DMS153 treated with DMSO at 0.1 percent for 48 hours (cell line): ENCODE data around the gene COL16A1.
A peak's percentile ranks its signal among the peaks of the same experiment; 100 is the strongest.
"Not testable (repeated sequence)": the region's sequence is repeated elsewhere in the genome, so short reads cannot be mapped to it uniquely, and the experiment has no call there.

Experiments used
- DNase-seq: peaks from one replicate; lab custom pipeline; 2025; ENCODE audit not compliant: unreplicated experiment; lab: John Stamatoyannopoulos, UW

COL16A1 gene

DNA sequence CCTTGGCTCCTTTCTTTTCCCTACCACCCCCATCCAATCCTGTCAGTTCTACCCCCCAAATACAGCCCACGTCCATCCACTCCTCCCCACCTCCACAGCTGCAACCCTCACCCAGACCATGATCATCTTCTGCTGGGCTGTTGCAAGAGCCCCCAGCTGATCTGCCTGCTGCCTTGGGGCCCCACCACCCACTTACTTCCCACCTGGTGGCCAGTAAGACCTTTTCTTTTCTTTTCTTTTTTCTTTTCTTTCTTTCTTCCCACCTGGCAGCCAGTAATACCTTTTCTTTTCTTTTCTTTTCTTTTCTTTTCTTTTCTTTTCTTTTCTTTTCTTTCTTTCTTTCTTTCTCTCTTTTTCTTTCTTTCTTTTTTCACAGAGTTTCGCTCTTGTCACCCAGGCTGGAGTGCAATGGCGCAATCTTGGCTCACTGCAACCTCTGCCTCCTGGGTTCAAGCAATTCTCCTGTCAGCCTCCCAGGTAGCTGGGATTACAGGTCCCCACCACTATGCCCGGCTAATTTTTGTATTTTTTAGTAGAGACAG is 3.3 kb upstream of the COL16A1 start:
- DNase-seq: not testable (repeated sequence)

DNA sequence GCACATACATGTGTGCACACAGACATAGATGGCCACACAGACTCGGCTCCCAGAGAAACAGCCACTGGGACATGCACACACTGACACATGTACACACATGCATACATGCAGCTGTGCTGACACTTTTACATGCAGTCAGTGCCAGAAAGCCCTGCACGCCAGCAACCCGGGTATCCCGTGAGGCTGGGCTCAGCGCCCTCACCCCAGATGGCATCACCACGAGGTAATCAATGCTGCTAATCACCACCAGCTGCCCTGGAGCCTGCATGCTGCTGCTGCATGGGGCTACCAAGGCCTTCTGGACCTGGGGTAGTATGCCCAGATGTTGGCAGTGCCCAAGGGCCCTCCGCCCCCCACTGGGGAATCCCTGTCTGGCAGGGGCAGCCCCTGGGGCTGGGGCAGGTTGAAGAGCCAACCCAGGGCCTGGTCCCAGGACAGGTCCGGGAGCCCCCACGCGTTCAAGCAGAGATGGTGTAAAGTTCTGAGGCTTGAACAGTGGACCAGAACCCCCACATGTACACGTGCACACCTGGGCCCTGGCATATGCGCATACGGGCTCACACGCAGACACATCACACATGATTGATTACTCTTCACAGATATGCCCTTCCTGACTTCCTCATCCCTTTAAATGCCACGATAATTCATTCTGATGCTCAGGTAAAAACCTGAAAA is 2.7 kb upstream of the COL16A1 start:
- no peak for DNase-seq

- DNase-seq: peak; percentile 72
Observed at GRCh38 chr1:31705080-31705866, 1.5 kb upstream of the COL16A1 start.

- DNase-seq: peak; percentile 88
Observed at GRCh38 chr1:31704271-31705079, 658 bp upstream of the COL16A1 start.

GRCh38 chr1:31702836-31703404 is 897 bp downstream of the COL16A1 start:
- no peak for DNase-seq

- DNase-seq: peak; percentile 67
Observed at GRCh38 chr1:31701091-31701736, 2.6 kb downstream of the COL16A1 start.

GRCh38 chr1:31700468-31701090 is 3.2 kb downstream of the COL16A1 start:
- no peak for DNase-seq

- DNase-seq: no peak
Observed at GRCh38 chr1:31699341-31699891, 4.4 kb downstream of the COL16A1 start.

GRCh38 chr1:31697369-31697984 is 6.3 kb downstream of the COL16A1 start:
- no peak for DNase-seq

DNA sequence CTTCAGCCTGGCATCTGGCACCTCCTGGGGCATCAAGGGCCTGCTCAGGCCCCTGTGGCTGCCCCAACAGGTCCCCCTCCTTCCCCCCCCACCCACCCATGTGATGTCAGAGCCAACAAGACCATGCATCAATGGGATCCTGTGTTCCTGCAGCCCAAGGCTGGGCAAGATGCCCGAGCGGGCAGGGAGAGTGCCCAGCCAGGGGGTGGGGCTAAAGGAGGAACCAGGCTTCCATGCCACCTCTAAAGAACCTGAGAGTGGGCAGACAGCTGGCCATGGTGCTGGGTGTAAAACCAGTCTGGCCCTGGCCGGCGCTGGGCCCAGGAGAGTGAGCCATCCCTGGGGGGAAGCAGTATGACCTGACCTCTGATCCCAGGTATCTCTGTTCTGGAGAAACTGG is 7.6 kb downstream of the COL16A1 start:
- DNase-seq: peak; percentile 32

GRCh38 chr1:31695327-31695726 is 8.5 kb downstream of the COL16A1 start:
- DNase-seq: no peak

GRCh38 chr1:31694964-31695313 is 8.9 kb downstream of the COL16A1 start:
- no peak for DNase-seq

DNA sequence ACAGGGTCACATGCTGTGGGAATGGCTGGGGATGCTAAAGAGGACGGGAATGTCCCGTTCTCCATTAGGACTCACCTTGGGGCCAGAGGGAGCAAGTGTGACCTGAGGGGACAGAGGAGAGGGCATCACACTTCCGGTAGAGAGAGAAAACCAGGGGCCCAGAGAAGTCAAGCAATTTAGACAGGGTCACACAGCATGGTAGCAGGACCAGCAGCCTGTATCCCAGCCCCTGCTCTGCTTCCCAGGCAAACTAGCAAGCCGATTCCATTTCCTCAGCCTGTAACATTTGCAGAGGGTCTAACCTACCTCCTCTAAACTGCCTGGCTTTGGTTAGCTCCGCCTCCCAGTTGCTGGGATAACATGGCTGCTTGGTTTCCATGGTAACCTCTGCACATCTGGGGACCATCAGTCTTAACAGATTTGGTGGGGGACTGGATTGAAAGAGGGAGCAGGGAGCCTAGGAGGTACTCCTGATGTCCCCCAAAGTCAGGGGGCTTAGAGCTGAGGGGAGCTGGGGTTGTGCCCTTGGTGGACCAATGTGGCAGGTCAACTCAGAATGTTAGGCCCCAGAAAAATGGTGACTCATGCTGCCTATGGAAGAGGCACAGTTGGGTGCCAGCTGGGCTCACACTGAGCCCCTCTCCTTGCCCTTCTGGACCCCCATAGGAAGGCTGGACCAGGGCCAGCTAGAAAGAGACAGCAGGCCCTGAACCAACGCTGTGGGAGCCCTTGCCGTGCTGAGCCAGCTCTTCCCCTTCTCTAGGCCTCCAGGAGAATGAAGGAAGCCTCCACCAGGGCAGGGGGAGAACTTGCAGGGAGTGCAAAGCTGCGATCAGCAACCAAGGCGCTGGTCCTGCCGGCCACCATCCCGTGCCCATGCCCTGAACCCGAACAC is 9.5 kb downstream of the COL16A1 start:
- no peak for DNase-seq

GRCh38 chr1:31693231-31693630 is 10.6 kb downstream of the COL16A1 start:
- no peak for DNase-seq

- DNase-seq: no peak
Observed at GRCh38 chr1:31691951-31692350, 11.9 kb downstream of the COL16A1 start.

- DNase-seq: no peak
Observed at GRCh38 chr1:31691446-31691845, 12.4 kb downstream of the COL16A1 start.

DNA sequence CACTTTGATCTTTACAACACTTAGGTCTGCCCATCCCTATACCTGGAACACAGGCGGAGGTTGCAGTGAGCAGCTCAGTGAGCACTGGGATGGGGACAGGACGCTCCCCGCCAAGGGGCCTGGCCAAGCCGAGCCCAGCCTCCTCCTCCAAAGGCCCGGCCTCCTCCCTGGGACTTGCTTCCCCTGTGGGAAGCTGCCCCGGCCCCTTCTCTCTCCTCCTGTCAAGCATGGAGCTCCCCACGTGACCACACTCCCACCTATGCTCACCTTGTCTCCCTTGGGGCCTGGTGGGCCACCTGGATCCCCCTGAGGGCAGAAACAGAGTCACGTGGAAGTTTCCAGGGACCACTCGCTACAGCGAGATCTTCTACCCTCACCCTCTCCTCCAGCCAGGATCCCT is 12.9 kb downstream of the COL16A1 start:
- DNase-seq: no peak

DNA sequence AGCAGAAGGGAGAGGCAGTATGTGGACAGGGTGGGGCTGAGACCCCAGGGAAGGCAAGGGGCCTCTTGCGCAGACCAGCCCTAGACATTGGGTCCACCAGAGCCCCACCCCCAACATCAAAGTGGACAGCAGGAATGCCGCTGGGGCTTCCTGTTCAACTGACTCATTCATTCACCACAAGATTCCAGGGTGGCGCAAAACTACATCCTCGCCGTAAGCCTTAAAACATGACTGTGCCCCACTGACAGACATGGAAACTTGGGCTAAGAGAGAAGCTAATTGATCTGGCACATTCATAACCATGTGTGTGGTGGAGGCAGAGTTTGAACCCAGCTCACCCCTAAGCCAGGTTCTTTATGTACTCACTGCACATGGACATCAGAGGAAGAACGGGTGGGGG is 14.0 kb downstream of the COL16A1 start:
- no peak for DNase-seq

- DNase-seq: no peak
Observed at GRCh38 chr1:31689379-31689778, 14.4 kb downstream of the COL16A1 start.
